ENCODE results near the gene ZNF263. TPM values are rescaled to one million over a fixed set of nuclear protein-coding genes. Genes with fewer than 3 reads are reported as not detected.

ZNF263 gene
- total and polyA plus RNA-seq, 9 of the 15 experiments (the other 6 are each of a cell fraction or from before 2014, with no cell fraction given): 4.6 to 48.3 (median 31.8) TPM

GRCh38 chr16:3264137-3265036 lies 18.9 kb upstream of the ZNF263 start (continued):
- TF ChIP-seq ZNF518B (CRISPR knock-in tag; IDR thresholded peaks at IDR 0.05) (no peak), ZNF449 (CRISPR knock-in tag; IDR thresholded peaks at IDR 0.05) (no peak), ZNF699 (CRISPR knock-in tag; IDR thresholded peaks at IDR 0.05; ENCODE audit: insufficient replicate concordance) (no peak), ZNF695 (CRISPR knock-in tag; IDR thresholded peaks at IDR 0.05) (no peak), XRCC4 (IDR thresholded peaks at IDR 0.05; ENCODE audit: extremely low read depth, insufficient read depth, insufficient read length) (no peak), PYGO2 (tag; IDR thresholded peaks at IDR 0.05) (no peak), HNRNPK (IDR thresholded peaks at IDR 0.05; ENCODE audit: low read depth, low read length, poor library complexity, severe bottlenecking) (no peak), ZNF561 (CRISPR knock-in tag; conservative IDR thresholded peaks at IDR 0.05) (no peak), IFI16 (CRISPR knock-in tag; IDR thresholded peaks at IDR 0.05) (no peak), ZBTB1 (CRISPR knock-in tag; IDR thresholded peaks at IDR 0.05; ENCODE audit: borderline replicate concordance, low read depth) (peak; percentile 78), GABPB1 (CRISPR knock-in tag; IDR thresholded peaks at IDR 0.05) (peak; percentile 76), TSC22D4 (tag; IDR thresholded peaks at IDR 0.05) (no peak), NFIX (CRISPR knock-in tag; IDR thresholded peaks at IDR 0.05; ENCODE audit: low read depth) (no peak), TFE3 (CRISPR knock-in tag; IDR thresholded peaks at IDR 0.05) (no peak), NFYB (IDR thresholded peaks at IDR 0.05; ENCODE audit: extremely low read depth, insufficient read length) (peak; percentile 99), SMAD1 (IDR thresholded peaks at IDR 0.05; ENCODE audit: low read depth, low read length, partially characterized antibody) (no peak), KLF10 (CRISPR knock-in tag; IDR thresholded peaks at IDR 0.05) (no peak)
